ENCODE data around the gene REST. TPM values are rescaled to one million over a fixed set of nuclear protein-coding genes. Genes with fewer than 3 reads are reported as not detected.

Gene REST
- total and polyA plus RNA-seq, 11 donors, result 4.4 to 41.6 (median 26.8) TPM

- ATAC-seq, result no peak
- no peak for TF ChIP-seq POLR2A (IDR thresholded peaks at IDR 0.05)
- TF ChIP-seq, protein P1, sequence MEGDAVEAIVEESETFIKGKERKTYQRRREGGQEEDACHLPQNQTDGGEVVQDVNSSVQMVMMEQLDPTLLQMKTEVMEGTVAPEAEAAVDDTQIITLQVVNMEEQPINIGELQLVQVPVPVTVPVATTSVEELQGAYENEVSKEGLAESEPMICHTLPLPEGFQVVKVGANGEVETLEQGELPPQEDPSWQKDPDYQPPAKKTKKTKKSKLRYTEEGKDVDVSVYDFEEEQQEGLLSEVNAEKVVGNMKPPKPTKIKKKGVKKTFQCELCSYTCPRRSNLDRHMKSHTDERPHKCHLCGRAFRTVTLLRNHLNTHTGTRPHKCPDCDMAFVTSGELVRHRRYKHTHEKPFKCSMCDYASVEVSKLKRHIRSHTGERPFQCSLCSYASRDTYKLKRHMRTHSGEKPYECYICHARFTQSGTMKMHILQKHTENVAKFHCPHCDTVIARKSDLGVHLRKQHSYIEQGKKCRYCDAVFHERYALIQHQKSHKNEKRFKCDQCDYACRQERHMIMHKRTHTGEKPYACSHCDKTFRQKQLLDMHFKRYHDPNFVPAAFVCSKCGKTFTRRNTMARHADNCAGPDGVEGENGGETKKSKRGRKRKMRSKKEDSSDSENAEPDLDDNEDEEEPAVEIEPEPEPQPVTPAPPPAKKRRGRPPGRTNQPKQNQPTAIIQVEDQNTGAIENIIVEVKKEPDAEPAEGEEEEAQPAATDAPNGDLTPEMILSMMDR (IDR thresholded peaks at IDR 0.05), result no peak
- intact Hi-C loops (cut with DNase I), result no loop called here
- no peaks in the 10 kb centered on the region for H3K9me3 ChIP-seq
- 92 to 94% (median 93%) methylated on average over 7 of the region's 7 CpGs for WGBS, 4 donors
- DNase-seq, result no peak
- H3K36me3 ChIP-seq, result no peaks in the 10 kb centered on the region
- no peak overlapping the region for H3K27ac ChIP-seq
- H3K27me3 ChIP-seq, result no peaks in the 10 kb centered on the region
- H3K4me3 ChIP-seq, result no peak overlapping the region
- H3K4me1 ChIP-seq, result no peaks in the 10 kb centered on the region
Observed at GRCh38 chr4:56863441-56864139, 44.1 kb upstream of the REST start.

DNA sequence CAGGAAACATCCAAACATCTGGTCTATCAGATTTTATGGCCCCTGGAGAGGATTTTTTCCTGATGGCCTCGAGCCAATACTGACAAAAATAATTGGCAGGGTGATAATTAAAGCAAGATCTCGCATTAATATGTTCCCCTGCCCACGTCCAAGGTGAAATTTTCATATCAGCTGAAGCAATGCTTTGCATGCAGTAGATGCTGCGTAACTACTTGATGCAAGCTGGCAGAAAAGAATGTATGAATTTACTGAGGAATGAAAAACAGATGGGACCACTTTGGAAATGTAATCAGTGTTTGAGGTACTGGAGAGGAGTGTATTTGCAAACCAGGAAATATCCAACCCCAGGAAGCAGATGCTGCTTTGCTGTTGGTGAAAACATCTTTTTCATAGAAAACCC, 36.8 kb upstream of the REST start:
- no peak for ATAC-seq
- H3K27ac ChIP-seq, result no peak overlapping the region
- H3K4me1 ChIP-seq, result peaks cover 0 to 16% (median 4%) of the 10 kb centered on the region in 12 donors
- 28 to 43% (median 36%) methylated on average over 4 of the region's 4 CpGs for WGBS, 4 donors
- no peaks in the 10 kb centered on the region for H3K9me3 ChIP-seq
- DNase-seq, result no peak
- TF ChIP-seq, protein P1 (IDR thresholded peaks at IDR 0.05), result no peak
- TF ChIP-seq POLR2A (IDR thresholded peaks at IDR 0.05), result no peak
- no peaks in the 10 kb centered on the region for H3K36me3 ChIP-seq
- peak overlapping the region in 1 of 12 donors; percentile 9 for H3K4me3 ChIP-seq
- H3K27me3 ChIP-seq, result no peaks in the 10 kb centered on the region
- intact Hi-C loops (cut with DNase I), result no loop called here

DNA sequence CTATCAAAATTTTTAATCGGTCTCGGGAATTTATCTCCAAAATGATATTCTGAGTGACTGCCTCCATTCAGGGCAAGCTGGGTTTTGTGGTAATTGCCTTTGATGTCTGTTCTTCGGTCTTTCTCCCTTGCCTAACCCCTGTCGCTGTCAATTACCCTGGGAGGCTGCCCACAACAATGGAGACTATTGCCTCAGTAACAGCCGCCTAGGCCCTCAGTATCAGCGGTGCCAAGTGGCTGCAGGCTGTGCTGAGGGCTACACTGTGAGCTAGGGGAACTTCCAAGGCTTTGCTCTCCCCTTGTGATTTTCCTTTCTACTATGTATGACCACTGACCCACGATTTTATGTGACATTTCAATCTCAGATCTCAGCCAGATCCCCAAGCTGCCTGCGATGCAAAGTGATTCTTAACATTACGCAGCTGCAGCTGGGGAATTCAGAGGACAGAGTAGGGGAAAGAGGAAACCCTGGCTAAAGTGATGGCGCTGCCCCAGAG, 36.3 kb upstream of the REST start:
- Histone ChIP-seq H3K36me3 (no peaks in the 10 kb centered on the region), H3K4me1 (peaks cover 0 to 16% (median 4%) of the 10 kb centered on the region in 12 donors), H3K9me3 (no peaks in the 10 kb centered on the region), H3K27ac (no peak overlapping the region), H3K4me3 (peak overlapping the region in 2 of 12 donors; percentile 9 to 21), H3K27me3 (no peaks in the 10 kb centered on the region)
- DNase-seq, result no peak
- TF ChIP-seq, protein P1 (IDR thresholded peaks at IDR 0.05), result no peak
- no peak for TF ChIP-seq POLR2A (IDR thresholded peaks at IDR 0.05)
- intact Hi-C loops (cut with DNase I), result no loop called here
- ATAC-seq, result peak in 2 of 4 donors; percentile 37 to 38
- 23 to 33% (median 26%) methylated on average over 10 of the region's 10 CpGs for WGBS, 4 donors

DNA sequence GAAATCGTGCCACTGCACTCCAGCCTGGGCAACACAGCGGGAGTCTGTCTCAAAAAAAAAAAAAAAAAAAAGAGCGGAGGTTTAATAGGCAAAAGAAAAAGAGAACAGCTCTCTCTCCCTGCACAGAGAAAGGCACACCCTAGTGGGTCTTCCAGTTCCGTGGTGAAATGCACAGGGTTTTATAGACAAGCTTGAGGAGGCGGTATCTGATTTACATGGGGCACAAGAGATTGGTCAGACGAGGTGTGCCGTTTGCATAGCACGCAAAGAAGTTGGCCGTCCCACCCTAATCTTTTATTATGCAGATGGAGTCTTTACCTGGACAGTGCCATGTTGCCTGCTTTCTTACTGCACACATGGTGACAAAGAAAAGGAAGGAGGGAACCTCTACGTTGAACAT, 33.5 kb upstream of the REST start:
- intact Hi-C loops (cut with DNase I), result no loop called here
- H3K4me1 ChIP-seq, result peaks cover 0 to 16% (median 4%) of the 10 kb centered on the region in 12 donors
- TF ChIP-seq POLR2A (IDR thresholded peaks at IDR 0.05), result no peak
- TF ChIP-seq, protein P1 (IDR thresholded peaks at IDR 0.05), result no peak
- H3K9me3 ChIP-seq, result no peaks in the 10 kb centered on the region
- no peak for ATAC-seq
- no peaks in the 10 kb centered on the region for H3K36me3 ChIP-seq
- 78 to 87% (median 83%) methylated on average over 10 of the region's 10 CpGs for WGBS, 4 donors
- H3K27ac ChIP-seq, result no peak overlapping the region
- no peak overlapping the region for H3K4me3 ChIP-seq
- no peak for DNase-seq
- no peaks in the 10 kb centered on the region for H3K27me3 ChIP-seq

All from heart left ventricle (tissue), 16 donors.